ENCODE data around the gene AKAP13.
"Not testable (repeated sequence)": the region's sequence is repeated elsewhere in the genome, so short reads cannot be mapped to it uniquely, and the experiment has no call there.

The AKAP13 gene

DNA sequence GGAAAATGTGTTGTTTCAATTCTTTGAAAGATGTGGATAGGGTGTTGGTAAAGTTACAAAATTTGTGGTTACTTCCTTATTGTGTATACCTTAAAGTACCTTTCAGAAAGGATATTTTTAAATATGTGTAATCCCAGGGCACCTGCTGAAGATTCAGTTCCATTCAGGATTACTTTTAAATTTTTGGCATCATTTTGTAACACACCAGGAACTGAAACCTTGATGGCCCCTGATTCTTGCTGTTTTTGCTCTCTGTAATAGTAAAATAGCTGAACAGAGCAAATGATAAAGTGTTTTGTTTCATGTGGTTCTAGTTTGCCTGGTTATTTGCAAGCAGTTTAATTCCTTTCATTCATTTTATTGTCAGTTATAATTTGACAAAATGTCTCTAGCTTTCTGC is 253.5 kb downstream of the AKAP13 start:
- DNase-seq: no peak

DNA sequence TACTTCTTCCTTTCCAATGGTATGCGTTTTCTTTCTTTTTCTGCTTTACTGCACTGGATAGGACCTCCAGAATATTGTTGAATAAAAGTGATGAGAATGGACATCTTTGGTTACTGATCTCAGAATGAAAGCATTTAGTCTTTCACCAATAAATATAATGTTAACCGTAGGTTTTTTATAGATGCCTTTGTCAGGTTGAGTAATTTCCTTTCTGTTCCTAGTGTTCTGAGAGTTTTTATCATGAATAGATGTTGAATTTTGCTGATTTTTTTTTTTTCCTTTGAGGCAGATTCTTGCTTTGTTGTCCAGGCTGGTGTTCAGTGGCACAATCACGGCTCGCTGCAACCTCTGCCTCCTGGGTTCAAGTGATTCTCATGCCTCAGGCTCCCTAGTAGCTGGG is 255.9 kb downstream of the AKAP13 start:
- no peak for DNase-seq

DNA sequence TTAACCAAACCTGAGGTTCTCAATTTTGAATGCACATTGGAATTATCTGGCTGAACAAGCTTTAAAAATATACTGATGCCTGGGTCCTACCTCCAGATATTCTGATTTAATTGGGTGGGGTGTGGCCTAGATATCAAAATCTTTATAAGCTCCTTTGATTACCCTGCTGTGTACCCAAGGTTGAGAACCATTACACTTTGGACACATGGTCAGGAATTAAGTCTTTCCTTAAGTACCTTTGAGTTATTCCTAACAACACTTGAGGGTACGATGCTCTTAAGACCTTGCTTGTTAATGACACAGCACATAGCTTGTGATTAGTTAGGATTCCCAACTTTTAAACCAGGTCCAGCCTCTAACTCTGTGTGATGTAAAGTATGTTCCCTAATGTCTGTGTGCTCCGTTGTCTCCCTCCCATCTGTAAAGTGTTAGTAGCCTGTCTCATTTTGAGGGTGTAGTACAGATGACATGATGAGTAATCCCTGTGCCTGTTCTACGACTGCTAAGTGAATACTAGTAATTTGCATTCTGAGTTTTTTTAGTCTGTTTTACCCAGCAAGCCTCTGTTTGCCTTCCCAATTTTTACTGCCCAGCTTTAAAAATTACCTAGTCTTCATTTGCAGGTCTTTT is 259.5 kb downstream of the AKAP13 start:
- DNase-seq: no peak

DNA sequence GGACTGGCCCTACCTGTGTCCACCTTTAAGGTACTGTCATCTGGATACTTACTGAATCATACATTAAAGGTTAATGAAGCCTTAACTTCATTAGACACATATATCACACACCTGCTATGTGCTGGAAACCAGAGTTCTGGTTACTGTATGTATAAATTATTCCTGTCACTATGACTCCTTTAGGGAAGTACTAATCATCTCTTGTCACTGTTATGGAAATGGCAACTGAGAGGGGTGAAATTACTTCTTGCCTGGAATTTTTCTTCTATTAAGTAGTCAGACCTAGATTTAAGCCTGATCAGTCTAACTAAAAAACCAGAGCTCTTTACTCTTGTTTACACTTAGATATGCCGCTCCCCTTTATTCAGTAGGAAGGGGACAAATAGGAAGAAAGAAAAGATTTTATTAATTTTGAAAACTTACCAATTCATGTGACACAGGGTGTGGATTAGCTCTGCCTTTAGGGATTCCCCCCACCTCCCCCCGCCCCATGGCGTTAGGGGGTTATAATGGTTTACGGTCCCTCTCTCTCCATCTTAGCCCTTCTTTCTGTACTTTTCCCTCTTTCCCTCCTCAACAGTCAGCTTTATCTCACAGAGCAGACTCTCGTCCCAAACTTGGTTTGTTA is 261.8 kb downstream of the AKAP13 start:
- no peak for DNase-seq

DNA sequence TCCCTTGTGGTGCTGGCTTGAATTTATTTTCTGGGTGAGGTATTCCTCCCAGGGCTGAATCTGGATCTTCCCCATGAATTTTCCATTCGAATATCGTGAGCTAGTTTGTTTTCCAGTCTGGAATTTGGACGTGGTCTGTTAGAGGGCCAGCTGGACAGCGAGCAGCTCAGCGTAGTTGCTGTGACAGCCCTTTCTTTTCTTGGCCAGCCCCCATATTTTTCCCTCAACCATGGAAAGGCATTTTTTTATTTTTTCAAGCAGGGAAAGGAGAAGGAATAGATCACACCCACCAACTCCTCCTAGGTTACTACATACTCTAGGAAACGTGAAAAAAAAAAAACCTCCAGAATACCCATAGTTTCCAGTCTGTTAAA is 262.3 kb downstream of the AKAP13 start:
- DNase-seq: peak; percentile 94

DNA sequence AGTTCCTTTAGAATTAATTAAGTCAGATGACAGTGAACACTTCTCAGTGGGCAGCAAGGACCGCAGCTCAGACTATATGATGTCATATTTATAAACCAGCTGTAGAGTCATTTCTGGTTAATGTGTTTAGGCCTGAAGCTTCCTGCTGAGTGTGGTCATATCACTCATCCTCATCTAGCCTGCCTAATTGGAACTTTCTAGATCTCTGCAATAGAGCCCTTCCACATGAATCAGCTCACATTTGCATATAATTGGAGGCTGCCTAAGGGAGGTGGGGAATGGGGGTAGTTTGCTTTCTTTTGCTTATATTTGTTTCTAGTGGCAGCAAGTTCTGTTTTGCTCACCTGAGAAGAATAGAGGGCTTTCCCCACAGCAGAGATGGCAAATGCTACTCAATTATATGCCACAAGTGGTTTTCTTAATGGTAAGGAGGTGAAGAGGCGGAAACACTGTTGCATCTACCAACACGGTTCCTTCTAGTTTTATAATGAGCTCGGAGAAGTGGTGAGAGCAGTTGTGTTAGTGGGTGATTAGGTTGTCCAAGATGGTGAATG is 266.2 kb downstream of the AKAP13 start:
- no peak for DNase-seq

DNA sequence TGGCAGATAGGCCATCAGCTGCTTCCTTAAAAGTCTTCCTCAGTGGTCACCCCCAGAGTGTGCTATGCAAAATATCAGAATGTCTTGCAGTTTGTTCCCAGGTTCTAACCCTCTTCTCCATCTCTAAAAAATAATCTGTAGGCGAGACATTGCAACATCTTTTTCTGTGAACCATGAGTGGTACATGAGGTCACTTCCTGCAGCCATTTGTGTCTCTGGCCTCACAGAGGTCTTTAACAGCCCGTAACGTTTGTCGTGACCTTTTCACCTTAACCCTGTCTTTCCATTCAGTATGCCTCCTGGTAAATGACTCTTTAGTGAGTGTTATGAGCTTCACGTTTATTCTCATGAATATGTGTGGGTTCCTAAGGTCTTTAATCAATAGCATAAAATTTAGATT is 269.0 kb downstream of the AKAP13 start:
- DNase-seq: no peak

DNA sequence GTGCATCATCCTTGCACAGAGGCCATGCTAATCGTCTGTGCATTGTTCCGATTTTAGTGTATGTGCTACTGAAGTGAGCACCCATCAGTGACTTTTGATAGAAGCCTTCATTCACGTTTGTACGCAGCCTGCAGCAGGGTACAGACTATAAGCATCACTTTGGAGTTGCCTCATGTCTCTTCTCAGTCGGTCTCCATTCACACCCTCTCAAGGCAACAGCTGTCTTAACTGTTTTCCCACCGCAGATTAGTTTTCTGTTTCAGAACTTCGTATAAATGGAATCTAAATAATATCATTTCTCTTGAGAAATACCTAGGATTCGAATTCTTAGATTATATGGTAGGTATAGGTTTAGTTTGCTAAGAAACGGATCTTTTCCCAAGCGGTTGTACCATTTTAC is 271.1 kb downstream of the AKAP13 start:
- no peak for DNase-seq

DNA sequence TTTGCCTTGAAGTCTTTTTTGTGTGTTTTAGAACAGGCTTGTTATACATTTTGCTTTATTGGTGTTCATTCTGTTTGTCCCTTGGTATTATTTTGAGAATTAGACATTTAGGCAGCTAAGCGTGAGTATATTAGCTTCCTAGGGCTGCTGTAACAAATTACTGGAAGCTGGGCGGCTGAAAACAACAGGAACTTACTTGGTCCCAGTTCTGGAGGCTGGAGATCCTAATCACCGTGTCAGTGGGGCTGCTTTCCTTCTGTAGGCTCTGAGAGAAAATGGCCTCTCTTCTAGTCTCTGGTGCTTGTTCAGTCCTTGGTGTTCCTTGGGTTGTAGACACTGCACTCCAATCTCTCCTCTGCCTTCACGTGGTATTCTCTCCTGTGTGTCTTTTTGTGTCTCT is 272.1 kb downstream of the AKAP13 start:
- DNase-seq: no peak

DNA sequence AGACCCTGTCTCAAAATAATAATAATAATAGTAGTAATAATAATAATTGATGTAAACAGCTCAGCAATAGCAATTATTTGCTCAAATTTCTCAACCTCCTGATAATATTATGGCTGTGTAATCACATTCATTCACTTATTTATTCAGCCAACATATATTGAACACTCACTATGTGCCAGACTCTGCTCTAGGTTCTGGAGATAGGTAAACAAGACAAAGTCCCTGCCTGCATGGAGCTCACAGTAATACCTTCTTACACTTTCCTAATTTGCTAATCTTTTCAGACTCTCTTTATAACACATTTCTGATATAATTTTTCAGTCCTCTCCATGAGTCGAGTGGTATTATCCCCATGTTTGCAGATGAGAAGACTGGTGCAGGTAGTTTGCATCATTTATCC is 276.7 kb downstream of the AKAP13 start:
- no peak for DNase-seq

DNA sequence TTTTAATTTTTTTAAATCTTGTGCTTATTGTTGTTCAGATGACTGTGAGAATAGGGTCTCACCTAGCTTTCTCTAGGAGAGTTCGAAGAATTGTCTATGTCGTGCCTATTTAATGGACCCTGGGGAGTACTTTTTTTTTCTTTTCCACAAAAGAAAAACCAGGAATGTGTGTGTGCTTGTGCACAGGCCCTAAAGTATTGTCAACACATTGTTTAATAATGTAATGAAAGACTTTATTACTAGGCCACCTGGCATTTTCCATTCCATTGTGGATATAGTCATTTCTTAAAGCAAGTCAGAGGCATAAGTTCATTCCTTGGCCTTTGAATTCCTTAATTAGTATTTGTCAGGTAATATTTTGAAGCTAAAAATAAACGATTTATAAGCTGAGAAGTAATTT is 278.4 kb downstream of the AKAP13 start:
- no peak for DNase-seq

DNA sequence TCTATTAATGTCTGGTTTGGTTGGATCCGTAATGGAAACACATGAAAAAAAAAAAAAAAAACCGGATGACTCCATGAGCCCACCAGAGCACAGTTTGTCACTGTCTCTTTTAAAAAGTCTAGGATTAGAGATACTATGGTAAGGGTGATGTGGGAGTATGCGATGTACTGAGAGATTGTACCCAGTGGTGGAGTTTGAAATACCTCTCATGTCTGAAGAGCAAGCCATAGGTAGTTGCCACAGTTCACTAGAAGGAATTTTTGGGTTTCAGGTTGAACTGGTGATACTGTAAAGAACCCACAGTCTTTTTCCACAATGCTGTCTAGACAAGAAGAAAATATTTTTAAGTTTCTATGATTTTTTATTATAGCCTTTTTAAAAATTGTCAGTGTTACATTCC is 281.5 kb downstream of the AKAP13 start:
- no peak for DNase-seq

DNA sequence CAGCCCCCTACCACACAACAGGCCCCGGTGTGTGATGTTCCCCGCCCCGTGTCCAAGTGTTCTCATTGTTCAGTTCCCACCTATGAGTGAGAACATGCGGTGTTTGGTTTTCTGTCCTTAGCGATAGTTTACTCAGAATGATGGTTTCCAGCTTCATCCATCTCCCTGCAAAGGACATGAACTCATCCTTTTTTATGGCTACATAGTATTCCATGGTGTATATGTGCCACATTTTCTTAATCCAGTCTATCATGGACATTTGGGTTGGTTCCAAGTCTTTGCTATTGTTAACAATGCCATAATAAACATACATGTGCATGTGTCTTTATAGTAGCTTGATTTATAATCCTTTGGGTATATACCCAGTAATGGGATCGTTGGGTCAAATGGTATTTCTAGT is 285.3 kb downstream of the AKAP13 start:
- DNase-seq: not testable (repeated sequence)

DNA sequence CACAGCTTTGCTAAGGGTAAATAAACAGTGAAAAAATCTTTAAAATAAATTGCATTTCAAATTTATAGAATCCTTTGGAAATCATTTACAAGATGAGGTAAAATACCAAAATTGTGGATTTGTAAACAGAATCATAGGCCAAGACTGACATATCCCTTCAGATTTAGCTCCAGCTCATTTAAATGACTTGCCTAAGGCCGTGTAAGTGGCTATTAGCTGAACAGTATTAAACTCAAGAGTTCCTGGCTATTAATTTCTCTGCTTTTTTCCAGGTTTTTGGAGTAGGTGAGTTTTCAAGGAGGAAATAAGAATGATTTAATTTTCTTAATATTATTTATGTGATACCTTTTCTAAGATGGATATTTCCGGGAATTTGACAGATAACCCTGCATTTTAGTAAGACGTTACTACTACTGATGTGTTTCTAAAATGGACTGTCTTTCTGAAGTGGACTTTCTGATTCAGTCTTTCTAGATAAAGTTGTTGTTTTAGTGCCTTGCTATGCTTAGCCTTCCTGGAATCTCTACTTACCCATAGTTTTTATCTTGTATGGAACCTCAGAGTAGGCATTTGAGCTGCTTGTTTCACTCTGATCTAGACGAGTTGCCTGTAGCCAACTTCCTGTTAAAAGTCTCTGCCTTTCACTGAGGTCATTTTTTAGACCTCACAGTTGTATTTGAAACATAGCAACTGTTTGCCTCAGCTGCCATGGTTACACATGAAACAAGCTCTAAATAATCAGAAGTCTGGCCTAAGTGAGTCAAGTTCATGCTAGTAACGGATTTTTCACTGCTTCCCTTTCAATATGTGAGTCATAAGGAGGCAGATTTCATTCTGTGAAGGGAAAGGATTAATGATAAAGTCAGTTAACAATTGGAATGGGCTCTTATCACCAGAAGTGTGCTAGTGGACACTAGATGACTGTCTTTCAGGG is 287.4 kb downstream of the AKAP13 start:
- DNase-seq: peak; percentile 76

DNA sequence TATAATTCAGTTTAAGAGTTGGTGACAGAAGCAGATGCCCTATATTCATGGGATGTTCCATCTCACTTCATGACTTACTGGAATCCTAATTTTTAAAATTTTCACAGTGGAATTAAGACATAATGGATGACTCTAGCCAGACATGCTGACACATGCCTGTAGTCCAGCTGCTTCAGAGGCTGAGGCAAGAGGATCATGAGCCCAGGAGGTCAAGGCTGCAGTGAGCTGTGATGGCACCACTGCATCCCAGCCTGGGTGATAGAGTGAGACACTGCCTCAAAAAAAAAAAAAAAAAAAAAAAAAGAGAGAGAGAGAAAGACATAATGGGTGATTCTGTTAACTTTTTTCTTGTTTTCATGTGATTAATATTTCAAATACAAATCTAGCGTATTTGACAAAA is 290.8 kb downstream of the AKAP13 start:
- no peak for DNase-seq

DNA sequence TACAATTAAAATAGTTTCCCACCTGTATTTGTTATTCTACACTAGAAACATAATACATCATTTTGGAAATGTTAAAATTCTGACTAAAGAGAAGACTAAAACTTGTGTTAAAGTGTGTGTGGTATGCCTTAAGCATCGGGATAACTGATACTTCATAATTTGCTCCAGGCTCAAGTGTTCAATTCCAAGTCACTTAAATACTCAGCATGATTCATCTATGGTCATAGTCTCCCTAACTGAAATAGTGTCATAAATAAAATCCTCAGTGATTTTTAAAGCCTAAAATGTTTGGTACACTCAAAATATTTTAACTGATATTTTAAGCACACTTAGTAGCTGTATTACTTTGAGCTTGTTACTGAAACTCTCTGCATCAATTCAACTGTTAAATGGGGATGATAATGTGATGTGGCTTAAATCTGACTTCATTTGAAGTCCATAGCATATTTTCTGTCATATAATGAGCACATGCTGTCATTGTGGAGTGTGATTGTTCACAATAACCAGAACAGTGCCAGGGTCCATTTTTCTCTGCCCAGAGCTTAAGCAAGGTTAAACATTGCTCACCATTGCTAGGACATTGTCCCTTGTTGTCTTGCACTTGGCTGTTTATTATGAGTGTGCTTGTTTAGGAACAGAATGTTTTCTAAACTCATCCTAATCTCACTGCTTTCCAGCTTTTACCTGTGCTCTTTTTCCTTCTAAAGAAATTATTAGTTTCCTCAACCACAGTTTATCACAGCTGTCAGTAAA is 292.1 kb downstream of the AKAP13 start:
- no peak for DNase-seq

DNA sequence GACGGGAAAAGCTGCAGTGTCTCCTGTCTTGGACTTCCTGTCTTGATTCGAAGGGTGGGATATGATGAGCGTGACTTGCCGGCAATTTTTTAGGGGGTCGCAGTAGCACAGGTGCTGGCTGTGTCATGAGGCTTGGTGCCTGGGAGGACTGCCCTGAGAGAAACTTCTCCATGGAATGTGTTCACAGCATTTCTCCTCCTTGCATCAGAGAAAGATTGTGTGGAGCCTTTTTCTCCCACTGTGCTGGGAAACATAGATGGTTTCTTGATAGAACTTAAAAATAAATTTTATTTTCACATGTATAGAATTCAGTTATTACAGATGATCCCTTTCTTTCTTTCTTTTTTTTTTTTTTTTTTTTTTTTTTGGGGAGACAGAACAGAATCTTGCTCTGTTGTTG is 292.9 kb downstream of the AKAP13 start:
- no peak for DNase-seq

DNA sequence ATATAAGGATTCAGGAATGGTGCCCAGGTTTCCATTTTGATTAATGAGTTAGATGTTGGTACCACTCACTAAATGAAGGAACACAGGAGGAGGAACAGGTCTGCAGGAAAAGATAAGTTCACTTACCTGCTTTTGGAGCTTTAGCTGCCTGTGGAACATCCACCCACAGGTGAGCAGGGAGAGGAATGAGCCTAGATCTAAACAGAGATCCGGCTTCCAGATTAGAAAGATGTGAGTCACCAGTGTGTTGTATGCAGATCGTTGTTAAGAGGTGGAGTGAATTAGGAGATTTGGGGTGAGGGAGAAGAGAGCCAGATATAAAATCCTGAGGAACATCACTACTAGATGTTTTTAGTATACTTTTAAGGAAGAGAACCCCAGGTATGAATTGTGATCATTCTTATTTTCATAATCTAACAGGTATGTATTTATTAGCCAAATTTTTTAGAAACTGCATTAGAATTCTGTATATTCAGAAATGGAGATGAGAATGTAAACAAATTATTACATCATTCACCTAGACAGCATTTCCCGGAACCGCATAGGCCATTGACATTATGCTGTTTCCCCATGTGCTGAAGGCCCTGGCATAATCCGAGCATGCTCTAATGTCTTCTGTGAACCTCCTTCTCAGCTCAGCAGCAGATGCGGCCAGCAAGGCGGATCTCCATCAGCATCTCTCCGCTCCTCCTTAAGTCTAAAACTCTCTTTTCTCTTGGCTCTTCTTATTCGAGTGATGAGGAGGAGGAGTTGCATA is 296.1 kb downstream of the AKAP13 start:
- no peak for DNase-seq

DNA sequence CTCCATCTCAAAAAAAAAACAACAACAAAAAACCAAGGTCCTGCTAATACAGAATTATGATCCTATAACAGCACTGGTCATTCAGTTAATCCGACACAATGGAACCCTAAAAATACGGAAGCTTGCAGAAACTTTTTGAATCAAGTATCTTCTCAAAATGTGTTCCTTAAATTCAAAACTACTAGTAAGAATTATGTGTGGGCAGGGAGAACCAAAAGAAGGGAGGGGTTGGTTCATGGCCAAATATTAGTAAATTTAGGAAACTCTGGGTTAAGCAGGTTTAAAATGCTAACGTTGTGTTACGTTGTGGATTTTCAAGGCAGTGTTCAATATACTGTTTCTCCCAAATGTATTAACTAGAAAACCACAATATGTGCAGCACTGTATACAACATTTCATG is 298.8 kb downstream of the AKAP13 start:
- DNase-seq: no peak

DNA sequence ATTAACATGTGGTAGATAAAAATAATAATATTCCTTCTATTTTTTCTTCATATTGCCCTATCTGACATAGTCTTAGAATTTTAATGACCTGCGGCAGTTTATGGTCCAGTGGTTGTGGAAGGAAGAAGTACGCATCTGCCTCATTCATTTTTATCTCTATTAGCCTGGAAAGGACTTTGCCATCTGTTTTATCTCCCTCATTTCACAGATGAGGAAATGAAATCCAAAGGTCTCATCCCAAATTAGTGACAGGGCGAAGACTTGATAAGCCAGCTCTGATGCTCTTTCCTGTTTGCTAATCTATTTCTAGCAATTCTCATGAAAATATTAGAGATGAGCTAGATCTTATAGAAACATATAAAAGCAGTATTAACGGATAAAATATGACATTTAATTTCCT is 301.0 kb downstream of the AKAP13 start:
- no peak for DNase-seq

DNA sequence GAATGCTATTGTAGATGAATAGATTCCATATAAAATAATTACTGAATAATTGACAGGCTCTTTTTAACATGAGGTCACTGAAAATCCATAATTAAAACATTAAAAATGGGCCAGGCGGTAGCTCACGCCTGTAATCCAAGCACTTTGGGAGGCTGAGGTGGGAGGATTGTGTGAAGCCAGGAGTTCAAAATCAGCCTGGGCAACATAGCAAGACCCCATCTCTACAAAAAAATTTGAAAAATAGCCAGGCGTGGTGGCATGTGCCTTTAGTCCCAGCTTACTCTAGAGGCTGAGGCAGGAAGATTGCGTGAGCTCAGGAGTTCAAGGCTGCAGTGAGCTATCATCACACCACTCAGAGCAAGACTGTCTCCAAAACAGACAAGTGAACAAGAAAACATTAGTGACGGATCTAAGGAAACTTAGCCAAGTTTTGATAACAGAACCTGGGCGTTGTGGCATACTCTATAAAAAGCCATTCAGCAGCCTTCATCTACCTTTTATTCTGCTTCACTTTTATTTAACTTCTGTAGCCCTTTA is 303.8 kb downstream of the AKAP13 start:
- DNase-seq: no peak

DNA sequence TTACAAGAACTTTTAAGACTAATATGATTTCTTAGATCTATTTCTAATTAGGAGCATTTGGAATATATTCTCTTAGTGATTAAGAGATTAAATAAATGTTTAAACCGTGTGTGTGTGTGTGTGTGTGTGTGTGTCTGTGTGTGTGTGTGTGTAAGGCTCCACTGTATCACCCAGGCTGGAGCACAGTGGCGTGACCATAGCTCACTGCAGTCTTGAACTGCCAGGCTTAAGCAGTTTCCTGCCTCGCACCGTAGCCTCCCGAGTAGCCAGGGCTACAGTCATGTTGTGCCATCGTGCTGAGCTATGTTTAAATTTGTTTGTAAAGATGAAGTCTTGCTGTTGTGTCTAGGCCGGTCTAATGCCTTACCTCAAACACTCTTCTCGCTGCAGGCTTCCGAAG is 305.0 kb downstream of the AKAP13 start:
- DNase-seq: no peak
